ENCODE measurements around the gene C6orf47. TPM values are rescaled to one million over a fixed set of nuclear protein-coding genes. Genes with fewer than 3 reads are reported as not detected.

The C6orf47 gene
- polyA plus RNA-seq, 1 of the 3 experiments (the other 2 are of a cell fraction): 10.3 TPM

GRCh38 chr6:31683591-31683990 is 23.0 kb upstream of the C6orf47 start:
- CTCF ChIA-PET: interaction anchor here (0.7 to 1.6 kb wide), 5 partner anchors 52 to 147 kb away, joined by 3 to 4 read pairs (median 4); partner anchors contain the start of gene VARS1
- H3K9me2 ChIP-seq: no peaks in the 10 kb centered on the region
- POLR2A ChIA-PET: no interaction called here

More at GRCh38 chr6:31683591-31683990, 23.0 kb upstream of the C6orf47 start:
- no peaks in the 10 kb centered on the region for H3K9me3 ChIP-seq
- no peak overlapping the region for H2AFZ ChIP-seq (ENCODE audit: low read depth)
- TF ChIP-seq GABPA (IDR thresholded peaks at IDR 0.05; ENCODE audit: low read depth): no peak
- no peak for TF ChIP-seq TCF12 (IDR thresholded peaks at IDR 0.05)
- no peak for TF ChIP-seq CTCF (IDR thresholded peaks at IDR 0.05)
- no peak for TF ChIP-seq NFIC (IDR thresholded peaks at IDR 0.05; ENCODE audit: borderline replicate concordance)
- TF ChIP-seq RCOR1 (IDR thresholded peaks at IDR 0.05; ENCODE audit: low read length): no peak
- no peak for TF ChIP-seq NRF1 (IDR thresholded peaks at IDR 0.05; ENCODE audit: low read depth, low read length)
- TF ChIP-seq EZH2phosphoT487 (IDR thresholded peaks at IDR 0.05; ENCODE audit: borderline replicate concordance, low read depth): no peak
- TF ChIP-seq, protein P1, sequence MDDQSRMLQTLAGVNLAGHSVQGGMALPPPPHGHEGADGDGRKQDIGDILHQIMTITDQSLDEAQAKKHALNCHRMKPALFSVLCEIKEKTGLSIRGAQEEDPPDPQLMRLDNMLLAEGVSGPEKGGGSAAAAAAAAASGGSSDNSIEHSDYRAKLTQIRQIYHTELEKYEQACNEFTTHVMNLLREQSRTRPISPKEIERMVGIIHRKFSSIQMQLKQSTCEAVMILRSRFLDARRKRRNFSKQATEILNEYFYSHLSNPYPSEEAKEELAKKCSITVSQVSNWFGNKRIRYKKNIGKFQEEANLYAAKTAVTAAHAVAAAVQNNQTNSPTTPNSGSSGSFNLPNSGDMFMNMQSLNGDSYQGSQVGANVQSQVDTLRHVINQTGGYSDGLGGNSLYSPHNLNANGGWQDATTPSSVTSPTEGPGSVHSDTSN (IDR thresholded peaks at IDR 0.05): no peak
- no peak for TF ChIP-seq YY1 (IDR thresholded peaks at IDR 0.05; ENCODE audit: low read depth)
- no peak for TF ChIP-seq RXRA (IDR thresholded peaks at IDR 0.05; ENCODE audit: borderline replicate concordance, low read depth)
- TF ChIP-seq FOXJ3 (CRISPR knock-in tag; IDR thresholded peaks at IDR 0.05): no peak
- TF ChIP-seq EP300 (IDR thresholded peaks at IDR 0.05; ENCODE audit: borderline replicate concordance in 1 of 2, low read depth in 1 of 2, low read length in 1 of 2): no peak
- TF ChIP-seq SMC3 (IDR thresholded peaks at IDR 0.05; ENCODE audit: low read depth, low read length): no peak
- no peak for TF ChIP-seq FOSL2 (IDR thresholded peaks at IDR 0.05; ENCODE audit: borderline replicate concordance, low read depth)
- TF ChIP-seq MXI1 (IDR thresholded peaks at IDR 0.05; ENCODE audit: low read depth, low read length): no peak
- TF ChIP-seq, protein P2, sequence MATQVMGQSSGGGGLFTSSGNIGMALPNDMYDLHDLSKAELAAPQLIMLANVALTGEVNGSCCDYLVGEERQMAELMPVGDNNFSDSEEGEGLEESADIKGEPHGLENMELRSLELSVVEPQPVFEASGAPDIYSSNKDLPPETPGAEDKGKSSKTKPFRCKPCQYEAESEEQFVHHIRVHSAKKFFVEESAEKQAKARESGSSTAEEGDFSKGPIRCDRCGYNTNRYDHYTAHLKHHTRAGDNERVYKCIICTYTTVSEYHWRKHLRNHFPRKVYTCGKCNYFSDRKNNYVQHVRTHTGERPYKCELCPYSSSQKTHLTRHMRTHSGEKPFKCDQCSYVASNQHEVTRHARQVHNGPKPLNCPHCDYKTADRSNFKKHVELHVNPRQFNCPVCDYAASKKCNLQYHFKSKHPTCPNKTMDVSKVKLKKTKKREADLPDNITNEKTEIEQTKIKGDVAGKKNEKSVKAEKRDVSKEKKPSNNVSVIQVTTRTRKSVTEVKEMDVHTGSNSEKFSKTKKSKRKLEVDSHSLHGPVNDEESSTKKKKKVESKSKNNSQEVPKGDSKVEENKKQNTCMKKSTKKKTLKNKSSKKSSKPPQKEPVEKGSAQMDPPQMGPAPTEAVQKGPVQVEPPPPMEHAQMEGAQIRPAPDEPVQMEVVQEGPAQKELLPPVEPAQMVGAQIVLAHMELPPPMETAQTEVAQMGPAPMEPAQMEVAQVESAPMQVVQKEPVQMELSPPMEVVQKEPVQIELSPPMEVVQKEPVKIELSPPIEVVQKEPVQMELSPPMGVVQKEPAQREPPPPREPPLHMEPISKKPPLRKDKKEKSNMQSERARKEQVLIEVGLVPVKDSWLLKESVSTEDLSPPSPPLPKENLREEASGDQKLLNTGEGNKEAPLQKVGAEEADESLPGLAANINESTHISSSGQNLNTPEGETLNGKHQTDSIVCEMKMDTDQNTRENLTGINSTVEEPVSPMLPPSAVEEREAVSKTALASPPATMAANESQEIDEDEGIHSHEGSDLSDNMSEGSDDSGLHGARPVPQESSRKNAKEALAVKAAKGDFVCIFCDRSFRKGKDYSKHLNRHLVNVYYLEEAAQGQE (IDR thresholded peaks at IDR 0.05; ENCODE audit: low read depth, low read length): no peak
- no peak for TF ChIP-seq POLR2AphosphoS5 (IDR thresholded peaks at IDR 0.05; ENCODE audit: low read depth, low read length)
- TF ChIP-seq RAD21 (IDR thresholded peaks at IDR 0.05; ENCODE audit: low read length): no peak
- no peak for TF ChIP-seq FOXM1 (IDR thresholded peaks at IDR 0.05; ENCODE audit: low read depth)
- peaks cover under 1 to 18% of the 10 kb centered on the region in 2 experiments for H3K36me3 ChIP-seq (replicated peaks in 1 of 2; ENCODE audit: control insufficient read depth in 1 of 2, insufficient read depth in 2 of 2, low read length in 1 of 2)
- DNase-seq: no peak
- H3F3A ChIP-seq (replicated peaks; ENCODE audit: insufficient read depth): no peaks in the 10 kb centered on the region
- H3K4me1 ChIP-seq (ENCODE audit: control insufficient read depth in 1 of 2, insufficient read depth in 2 of 2, low read depth in 1 of 2, low read length in 1 of 2): peaks cover 3 to 7% of the 10 kb centered on the region in 2 experiments; a peak in 2 of 4 replicates
- H3K27ac ChIP-seq (ENCODE audit: low read depth in 2 of 2, low read length in 1 of 2): no peak overlapping the region
- no peaks in the 10 kb centered on the region for H4K20me1 ChIP-seq (ENCODE audit: insufficient read depth)
- no peaks in the 10 kb centered on the region for H3K79me2 ChIP-seq (ENCODE audit: insufficient read depth)
- H3K4me3 ChIP-seq (ENCODE audit: low read depth in 2 of 2, low read length in 1 of 2): no peak overlapping the region
- H3K4me2 ChIP-seq: no peak overlapping the region
- H3K9ac ChIP-seq: no peak overlapping the region
- WGBS (ENCODE audit: low lambda C conversion rate): 94% methylated on average over 13 of the region's 13 CpGs
- H3K27me3 ChIP-seq (ENCODE audit: insufficient read depth): no peaks in the 10 kb centered on the region
